Nephron (organoid): Measurements from ENCODE around the gene GREB1.

Experiments used
- H3K27ac Mint-ChIP-seq, 3 experiments: 2 replicates each; pipeline ENCODE4 v1.8.0; 2020; ENCODE audit warnings: mixed read lengths in 3 of 3, mild to moderate bottlenecking in 2 of 3, moderate library complexity in 1 of 3
- H3K27me3 Mint-ChIP-seq: 2 replicates; pipeline ENCODE4 v1.8.0; 2021; ENCODE audit warnings: low read depth, mild to moderate bottlenecking, moderate library complexity, mixed read lengths
- H3K36me3 Mint-ChIP-seq: 2 replicates; pipeline ENCODE4 v1.8.0; 2020; ENCODE audit warnings: low read depth, mixed read lengths
- H3K4me1 Mint-ChIP-seq: 2 replicates; pipeline ENCODE4 v1.8.0; 2020; ENCODE audit warnings: mixed read lengths
- H3K4me3 Mint-ChIP-seq, 3 experiments: 2 replicates each; pipeline ENCODE4 v1.8.0; 2020; ENCODE audit warnings: mild to moderate bottlenecking in 3 of 3, mixed read lengths in 3 of 3, moderate library complexity in 2 of 3
- H3K9me3 Mint-ChIP-seq: 2 replicates; pipeline ENCODE4 v1.8.0; 2020; ENCODE audit warnings: mixed read lengths
- TF ChIP-seq, protein P1 (sequence below), 3 experiments: fragments of 200-600 bp; sonication (generic); IDR thresholded peaks; one replicate each; pipeline ENCODE4 v1.5.0; 2021; ENCODE audit warnings: antibody characterized with exemption in 3 of 3; ENCODE audit not compliant: unreplicated experiment in 3 of 3

The GREB1 gene

DNA sequence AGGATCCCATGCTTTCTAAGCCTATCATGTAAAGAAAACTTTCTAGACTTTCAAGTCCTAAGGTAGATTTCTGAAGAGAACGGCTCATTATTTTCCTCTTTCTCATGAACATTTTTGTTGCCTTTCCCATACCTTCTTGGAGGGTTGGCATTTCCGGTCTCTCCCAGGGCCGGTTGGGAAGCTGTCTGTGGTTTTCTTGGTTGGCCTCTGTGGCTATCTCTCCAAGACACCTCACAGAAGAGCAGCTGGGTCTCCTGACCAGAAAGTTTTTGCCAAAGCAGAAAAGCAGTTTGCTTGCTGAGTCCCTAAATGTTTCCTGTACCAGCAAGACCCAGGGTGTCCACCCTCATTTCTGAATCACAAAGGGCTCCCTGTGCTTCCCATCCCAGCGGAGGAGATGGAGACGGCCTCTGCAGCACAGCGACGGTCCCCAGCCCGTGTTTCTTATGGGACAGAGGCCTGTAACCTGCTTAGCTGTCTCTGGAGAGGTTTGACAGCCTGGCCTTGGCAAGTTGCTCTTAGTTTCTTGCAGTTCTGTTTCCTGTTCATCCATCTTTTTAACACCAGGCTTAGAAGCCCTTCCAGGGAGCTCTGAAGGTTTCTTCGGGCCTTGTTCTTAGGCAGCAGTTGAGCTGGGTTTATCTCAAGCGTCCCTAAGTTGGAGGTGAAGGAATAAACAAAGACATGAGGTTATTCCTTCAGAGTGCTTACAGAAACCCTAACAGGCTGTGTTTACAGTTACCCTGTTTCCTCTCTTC is 39.8 kb downstream of the GREB1 start:
- Mint-ChIP-seq H3K9me3 (no peaks in the 10 kb centered on the region), H3K27me3 (peaks cover 3% of the 10 kb centered on the region), H3K4me1 (no peaks in the 10 kb centered on the region), H3K27ac (no peak overlapping the region), H3K36me3 (peaks cover 14% of the 10 kb centered on the region), H3K4me3 (no peak overlapping the region)
- TF ChIP-seq, protein P1, sequence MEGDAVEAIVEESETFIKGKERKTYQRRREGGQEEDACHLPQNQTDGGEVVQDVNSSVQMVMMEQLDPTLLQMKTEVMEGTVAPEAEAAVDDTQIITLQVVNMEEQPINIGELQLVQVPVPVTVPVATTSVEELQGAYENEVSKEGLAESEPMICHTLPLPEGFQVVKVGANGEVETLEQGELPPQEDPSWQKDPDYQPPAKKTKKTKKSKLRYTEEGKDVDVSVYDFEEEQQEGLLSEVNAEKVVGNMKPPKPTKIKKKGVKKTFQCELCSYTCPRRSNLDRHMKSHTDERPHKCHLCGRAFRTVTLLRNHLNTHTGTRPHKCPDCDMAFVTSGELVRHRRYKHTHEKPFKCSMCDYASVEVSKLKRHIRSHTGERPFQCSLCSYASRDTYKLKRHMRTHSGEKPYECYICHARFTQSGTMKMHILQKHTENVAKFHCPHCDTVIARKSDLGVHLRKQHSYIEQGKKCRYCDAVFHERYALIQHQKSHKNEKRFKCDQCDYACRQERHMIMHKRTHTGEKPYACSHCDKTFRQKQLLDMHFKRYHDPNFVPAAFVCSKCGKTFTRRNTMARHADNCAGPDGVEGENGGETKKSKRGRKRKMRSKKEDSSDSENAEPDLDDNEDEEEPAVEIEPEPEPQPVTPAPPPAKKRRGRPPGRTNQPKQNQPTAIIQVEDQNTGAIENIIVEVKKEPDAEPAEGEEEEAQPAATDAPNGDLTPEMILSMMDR (IDR thresholded peaks at IDR 0.05; ENCODE audit: unreplicated experiment in 3 of 3): no peak

DNA sequence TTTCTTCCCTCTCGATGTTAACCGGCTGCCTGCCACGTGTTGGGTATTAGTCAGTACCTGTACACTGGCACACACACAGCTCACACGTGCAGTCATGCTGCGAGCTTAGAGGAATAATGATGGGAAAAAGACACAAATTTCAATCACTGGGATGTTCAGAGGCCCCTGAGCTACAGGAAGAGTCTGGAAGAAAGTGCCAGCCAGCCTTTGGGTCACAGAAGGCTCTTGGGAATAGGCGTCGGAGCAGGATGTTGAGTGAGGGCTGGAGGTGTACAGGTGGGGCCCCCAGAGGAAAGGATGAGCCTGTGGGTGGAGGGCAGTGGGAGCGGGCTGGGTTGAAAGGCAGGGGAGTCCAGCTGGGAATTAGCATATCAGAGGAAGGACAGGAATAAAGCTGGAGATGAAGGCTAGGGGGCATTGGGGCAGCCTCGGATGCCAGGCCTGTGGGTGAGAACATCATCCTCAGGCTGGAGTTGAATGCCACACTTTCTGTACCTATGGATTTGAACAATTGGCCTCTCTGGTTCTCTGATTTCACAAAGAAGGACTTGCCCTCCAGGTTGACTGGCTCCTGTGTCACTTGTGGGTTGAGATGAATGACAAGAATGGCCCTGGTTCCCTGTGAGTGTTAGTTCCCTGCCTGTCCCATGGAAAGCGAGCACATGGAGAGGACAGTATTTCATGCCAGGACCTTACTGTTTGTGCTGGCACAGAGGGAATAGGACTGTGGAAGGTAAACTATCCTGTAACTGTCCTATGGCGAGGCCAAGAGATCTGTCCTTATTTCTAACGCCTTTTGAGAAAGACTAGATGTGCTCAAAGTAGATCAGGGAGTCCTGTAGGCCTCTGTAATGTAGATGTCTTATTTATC is 40.6 kb downstream of the GREB1 start:
- Mint-ChIP-seq H3K27ac (no peak overlapping the region), H3K9me3 (no peaks in the 10 kb centered on the region), H3K4me1 (no peaks in the 10 kb centered on the region), H3K36me3 (peaks cover 17% of the 10 kb centered on the region), H3K4me3 (no peak overlapping the region), H3K27me3 (peaks cover 3% of the 10 kb centered on the region)
- TF ChIP-seq, protein P1 (IDR thresholded peaks at IDR 0.05; ENCODE audit: unreplicated experiment in 3 of 3): no peak

DNA sequence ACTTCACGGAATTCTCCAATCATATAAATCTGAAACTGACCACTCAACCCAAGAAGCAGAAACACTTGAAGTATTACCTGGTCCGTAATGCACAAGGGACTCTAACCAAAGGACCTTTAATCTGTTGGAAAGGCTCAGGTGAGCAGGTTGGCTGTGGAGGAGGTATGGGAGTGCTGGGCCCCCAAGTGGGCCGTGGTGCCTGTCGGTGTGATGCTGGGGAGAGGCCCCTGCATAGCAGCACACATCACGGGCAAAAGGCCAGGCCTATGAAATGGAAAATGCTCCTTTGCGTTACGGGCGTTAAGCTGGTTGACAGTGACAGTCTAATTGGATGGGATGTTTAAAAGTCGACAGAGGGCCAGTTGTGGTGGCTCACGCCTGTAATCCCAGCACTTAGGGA is 42.6 kb downstream of the GREB1 start:
- TF ChIP-seq, protein P1 (IDR thresholded peaks at IDR 0.05; ENCODE audit: unreplicated experiment in 3 of 3): no peak
- Mint-ChIP-seq H3K27ac (no peak overlapping the region), H3K4me3 (no peak overlapping the region), H3K36me3 (peaks cover 33% of the 10 kb centered on the region), H3K4me1 (no peaks in the 10 kb centered on the region), H3K27me3 (peaks cover 4% of the 10 kb centered on the region), H3K9me3 (no peaks in the 10 kb centered on the region)

DNA sequence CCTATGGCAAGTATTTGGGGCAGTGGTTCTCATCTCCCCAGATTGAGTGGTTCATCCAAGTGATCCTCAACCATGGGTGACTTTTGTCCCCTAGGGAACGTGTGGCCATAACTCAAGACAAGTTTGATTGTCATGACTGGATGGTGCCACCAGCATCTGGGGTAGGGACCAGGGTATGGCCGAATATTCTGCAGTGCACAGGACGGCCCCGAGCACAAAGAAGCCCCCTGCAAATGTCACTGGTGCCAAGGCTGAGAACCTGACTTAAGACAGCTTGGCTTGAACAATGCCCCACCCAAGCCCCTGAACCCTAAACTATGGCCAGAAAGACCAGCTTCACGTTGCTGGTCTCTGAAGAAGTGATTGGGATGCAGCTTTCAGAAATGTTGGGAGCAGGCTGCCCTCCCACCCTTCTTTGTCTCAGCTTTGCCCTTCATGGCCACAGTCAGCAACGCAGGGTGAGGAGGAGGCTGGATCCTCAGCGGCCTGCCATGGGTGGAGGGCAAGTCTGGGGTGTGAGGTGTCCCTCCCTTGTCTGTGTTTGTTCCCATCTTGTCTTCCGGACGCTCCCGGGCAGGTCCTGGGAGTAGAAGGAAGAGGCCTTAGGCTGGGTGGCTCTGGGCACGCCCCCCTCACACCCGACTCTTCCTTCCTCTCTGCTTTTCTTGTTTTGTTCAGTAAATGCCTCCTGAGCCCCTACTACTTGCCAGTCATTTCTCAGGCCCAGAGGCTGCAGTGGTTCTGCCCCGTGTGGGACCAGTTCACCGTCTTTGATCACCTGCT is 43.4 kb downstream of the GREB1 start:
- Mint-ChIP-seq H3K9me3 (no peaks in the 10 kb centered on the region), H3K36me3 (peaks cover 33% of the 10 kb centered on the region), H3K4me3 (no peak overlapping the region), H3K27ac (no peak overlapping the region), H3K27me3 (peaks cover 4% of the 10 kb centered on the region), H3K4me1 (no peaks in the 10 kb centered on the region)
- TF ChIP-seq, protein P1 (IDR thresholded peaks at IDR 0.05; ENCODE audit: unreplicated experiment in 3 of 3): no peak

DNA sequence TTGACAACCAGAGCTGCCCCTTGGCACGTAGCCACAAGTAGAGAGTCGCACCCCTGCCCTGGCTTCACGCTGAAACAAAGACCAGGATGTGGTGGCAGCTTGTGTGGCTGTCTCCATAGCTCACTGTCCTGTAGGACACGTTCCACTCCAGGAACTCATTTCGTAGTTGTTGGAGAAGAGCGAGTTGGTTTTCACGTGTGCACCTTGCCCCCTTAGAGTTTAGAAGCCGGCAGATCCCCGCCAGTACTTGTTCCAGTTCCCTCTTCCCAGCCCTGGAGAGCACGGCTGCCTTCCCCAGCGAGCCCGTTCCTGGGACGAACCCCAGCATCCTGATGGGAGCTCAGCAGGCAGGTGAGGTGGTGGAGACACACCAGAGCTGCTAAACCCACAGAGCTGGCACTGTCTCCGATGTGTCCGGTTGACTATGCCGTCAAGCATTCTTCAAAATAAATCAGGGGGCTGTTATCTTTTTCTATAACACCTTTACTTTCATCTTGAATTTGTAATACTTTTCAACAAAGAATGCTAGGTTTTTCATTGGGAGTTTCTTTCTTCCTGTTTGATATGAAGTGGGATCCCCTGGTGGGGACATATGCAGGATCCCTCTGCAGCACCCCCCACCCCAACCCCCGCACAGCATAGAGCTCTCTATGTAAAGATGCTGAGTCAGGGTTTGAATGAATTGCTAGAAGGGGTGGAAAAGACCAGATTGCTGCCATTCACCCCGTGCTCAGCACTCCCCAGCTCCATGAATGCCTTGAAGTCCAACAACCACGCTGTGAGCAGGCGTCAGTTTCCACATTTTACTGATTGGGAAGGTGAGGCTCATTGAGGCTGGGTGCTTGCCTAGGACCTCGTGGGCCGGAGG is 44.5 kb downstream of the GREB1 start:
- H3K27me3 Mint-ChIP-seq: peaks cover 4% of the 10 kb centered on the region

More for the DNA sequence above, 44.5 kb downstream of the GREB1 start:
- Mint-ChIP-seq H3K4me1 (no peaks in the 10 kb centered on the region), H3K9me3 (no peaks in the 10 kb centered on the region), H3K4me3 (no peak overlapping the region), H3K27ac (no peak overlapping the region), H3K36me3 (peaks cover 33% of the 10 kb centered on the region)
- TF ChIP-seq, protein P1 (IDR thresholded peaks at IDR 0.05; ENCODE audit: unreplicated experiment in 3 of 3): no peak
